Astrocyte of the spinal cord (primary cell): ENCODE measurements around the gene ALDH1A1.

Source experiments
- DNase-seq: peaks from one replicate; pipeline ENCODE4 v3.0.0; 2011; ENCODE audit warnings: low read depth, low spot score
- H3K4me3 ChIP-seq: 2 replicates; pipeline ENCODE4 v1.5.1; 2011; ENCODE audit warnings: low read depth, mild to moderate bottlenecking, low read length, moderate library complexity
- in situ Hi-C: cut with HindIII; loops from 2 replicates; pipeline ENCODE4 v1.10.0; 2017; ENCODE audit warnings: low sequenced_read_pairs
- TF ChIP-seq, protein P1 (sequence below): IDR thresholded peaks from 2 replicates; pipeline ENCODE4 v1.5.1; 2012; ENCODE audit warnings: low read depth, mild to moderate bottlenecking, low read length, inconsistent platforms

The ALDH1A1 gene

DNA sequence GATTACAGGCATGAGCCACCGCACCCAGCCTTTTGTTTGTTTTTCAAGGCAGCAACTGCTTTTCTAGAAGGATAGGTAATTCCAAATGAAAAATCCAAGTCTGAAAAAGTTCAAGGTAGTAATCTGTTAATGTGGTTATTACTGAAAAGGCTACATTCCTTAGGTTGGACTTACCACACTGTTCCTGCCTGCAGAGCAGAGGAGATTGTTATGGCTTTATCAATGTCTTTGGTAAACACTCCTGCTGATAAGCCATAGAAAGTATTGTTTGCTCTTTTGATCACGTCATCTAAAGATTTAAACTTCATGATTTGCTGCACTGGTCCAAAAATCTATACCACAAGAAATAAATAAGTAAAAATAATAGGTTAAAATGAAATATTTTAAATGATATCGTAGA lies 43.4 kb downstream of the ALDH1A1 start:
- no peak for DNase-seq
- no peak overlapping the region for H3K4me3 ChIP-seq
- in situ Hi-C loops: no loop called here
- TF ChIP-seq, protein P1, sequence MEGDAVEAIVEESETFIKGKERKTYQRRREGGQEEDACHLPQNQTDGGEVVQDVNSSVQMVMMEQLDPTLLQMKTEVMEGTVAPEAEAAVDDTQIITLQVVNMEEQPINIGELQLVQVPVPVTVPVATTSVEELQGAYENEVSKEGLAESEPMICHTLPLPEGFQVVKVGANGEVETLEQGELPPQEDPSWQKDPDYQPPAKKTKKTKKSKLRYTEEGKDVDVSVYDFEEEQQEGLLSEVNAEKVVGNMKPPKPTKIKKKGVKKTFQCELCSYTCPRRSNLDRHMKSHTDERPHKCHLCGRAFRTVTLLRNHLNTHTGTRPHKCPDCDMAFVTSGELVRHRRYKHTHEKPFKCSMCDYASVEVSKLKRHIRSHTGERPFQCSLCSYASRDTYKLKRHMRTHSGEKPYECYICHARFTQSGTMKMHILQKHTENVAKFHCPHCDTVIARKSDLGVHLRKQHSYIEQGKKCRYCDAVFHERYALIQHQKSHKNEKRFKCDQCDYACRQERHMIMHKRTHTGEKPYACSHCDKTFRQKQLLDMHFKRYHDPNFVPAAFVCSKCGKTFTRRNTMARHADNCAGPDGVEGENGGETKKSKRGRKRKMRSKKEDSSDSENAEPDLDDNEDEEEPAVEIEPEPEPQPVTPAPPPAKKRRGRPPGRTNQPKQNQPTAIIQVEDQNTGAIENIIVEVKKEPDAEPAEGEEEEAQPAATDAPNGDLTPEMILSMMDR: no peak

DNA sequence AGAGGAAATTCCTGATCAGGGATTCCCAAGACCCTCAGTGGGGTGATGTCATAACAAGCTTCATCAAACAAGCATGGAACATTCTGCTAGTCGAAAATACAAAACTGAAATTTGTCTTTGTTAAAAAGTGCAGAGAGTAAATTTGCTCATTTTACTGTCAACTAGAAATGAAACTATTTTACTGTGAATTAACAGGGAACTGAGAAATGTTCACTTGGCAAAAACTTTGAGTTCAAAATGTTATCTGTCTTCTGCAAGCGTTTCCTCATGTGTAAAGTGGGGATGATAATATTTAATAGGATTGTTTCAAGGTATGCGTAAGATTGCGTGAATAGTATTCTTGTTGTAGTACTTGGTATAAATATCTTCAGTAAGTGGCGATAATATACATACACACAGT lies 45.4 kb downstream of the ALDH1A1 start:
- no peak overlapping the region for H3K4me3 ChIP-seq
- DNase-seq: no peak
- TF ChIP-seq, protein P1: no peak
- in situ Hi-C loops: no loop called here

DNA sequence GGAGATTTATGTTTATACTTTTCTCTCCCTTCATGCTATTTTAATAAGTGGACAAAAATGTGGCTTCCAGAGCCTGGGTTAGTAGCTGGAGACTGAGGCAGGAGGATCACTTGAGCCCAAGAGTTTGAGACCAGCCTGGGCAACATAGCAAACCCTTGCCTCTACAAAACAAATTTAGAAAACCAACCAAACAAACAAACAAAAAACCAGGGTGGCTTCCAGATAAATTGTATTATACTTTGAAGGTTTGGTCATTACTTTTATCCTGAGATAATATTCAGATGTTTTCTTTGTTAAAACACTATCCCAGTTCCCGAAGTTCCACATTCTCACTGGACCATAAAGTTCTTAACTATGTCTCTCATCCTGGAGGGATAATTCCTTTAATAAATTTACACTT lies 46.0 kb downstream of the ALDH1A1 start:
- TF ChIP-seq, protein P1: no peak
- no peak overlapping the region for H3K4me3 ChIP-seq
- in situ Hi-C loops: no loop called here
- no peak for DNase-seq

DNA sequence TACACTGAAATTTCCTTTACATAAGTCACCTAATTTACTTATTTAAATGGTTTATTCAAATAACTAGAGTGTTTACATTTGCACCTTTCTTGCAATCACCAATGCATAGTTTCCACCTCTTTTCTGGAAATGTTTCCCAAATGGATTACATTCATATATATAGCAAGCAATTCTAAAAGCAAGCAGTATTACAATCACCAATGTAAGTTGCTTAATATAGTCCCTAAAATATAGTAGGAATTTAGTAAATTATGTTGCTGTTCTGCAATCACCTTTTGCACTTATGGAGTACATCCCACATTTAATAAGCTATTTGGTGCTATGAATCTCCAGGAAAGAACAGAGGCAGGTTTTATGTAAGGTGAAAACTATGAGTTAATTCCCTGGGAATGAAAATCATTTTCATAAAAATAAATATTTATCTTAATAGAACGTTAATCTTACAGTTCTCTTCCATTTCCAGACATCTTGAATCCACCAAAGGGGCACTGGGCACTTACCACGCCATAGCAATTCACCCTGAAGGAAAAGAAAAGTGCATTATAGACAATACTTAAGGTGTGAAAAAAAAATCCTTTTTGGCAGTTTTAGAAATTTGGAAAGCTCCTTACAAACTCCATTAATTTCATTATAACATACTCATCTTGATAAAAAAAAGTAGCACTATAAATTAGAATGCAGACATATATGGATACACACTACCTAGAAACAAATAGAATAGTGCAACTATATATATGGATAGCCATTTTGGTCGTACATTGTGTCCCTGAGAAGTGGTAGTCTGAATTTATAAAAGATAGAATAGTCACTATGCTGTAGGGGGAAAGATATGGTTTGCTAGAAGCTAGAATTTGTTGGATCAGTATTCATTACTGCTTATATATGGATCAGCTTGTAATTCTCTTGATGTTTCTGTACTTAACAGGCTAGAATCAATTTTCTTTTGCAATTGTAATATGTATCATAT lies 47.1 kb downstream of the ALDH1A1 start:
- no peak for DNase-seq
- TF ChIP-seq, protein P1: no peak
- in situ Hi-C loops: no loop called here
- no peak overlapping the region for H3K4me3 ChIP-seq

DNA sequence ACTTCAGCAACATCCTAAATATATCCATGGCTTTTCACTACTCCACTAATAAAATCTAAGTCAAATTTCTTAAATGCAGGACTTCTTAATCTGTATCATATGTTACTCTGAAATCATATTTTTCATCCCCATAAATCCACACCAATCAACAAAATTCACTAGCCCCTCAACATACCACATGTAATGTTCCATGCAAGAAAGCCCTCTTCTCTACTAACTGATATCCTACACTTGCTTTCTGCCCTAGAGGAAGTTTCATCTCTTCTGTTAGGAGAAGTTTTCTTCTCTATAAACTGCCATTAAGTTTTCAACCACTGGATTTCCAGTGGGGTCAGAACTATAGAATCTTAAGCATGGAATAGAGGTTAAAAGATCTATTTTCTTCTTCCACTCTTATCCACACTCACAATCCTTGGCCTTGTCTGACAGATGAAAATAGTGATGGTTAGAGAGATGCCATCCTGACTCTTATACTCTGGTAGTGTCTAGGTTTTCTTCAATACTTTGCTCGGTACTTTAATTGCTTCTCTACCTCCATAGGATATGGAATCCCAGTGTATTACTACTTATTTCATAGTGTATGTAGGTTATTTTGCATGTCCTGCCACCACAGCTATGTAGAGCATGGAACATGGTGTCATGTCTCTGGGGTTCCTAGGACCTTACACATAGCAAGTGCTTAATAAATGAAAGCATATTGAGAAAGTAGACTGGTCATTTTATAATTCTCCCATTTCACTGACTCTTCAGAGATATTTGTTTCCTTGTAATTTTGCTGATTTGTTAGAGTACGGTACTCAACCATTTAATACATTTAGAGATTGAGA lies 48.4 kb downstream of the ALDH1A1 start:
- TF ChIP-seq, protein P1: no peak
- no peak for DNase-seq
- no peak overlapping the region for H3K4me3 ChIP-seq
- in situ Hi-C loops: no loop called here

DNA sequence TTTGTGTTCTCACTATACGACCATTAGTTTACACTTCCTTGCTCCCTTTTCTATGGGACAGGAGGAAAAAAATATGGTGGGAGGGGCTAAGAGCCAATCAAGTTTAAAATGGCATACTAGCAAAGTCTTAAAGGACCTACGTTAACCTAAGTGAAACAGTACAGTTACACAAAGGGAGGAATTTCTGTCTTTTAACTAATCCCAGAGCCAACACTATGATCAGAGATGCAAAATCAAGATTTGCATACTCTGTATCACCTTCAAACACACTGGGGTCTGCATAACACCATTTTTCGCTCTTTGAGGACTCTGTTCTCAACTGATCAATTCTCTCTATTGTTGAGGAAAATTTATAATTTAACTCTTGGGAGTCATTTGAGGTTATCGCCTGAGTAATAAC lies 49.8 kb downstream of the ALDH1A1 start:
- TF ChIP-seq, protein P1: no peak
- DNase-seq: no peak
- H3K4me3 ChIP-seq: no peak overlapping the region
- in situ Hi-C loops: no loop called here
